Measurements from ENCODE around the gene LRRC36. TPM values are rescaled to one million over a fixed set of nuclear protein-coding genes. Genes with fewer than 3 reads are reported as not detected.

Gene LRRC36
- total and polyA plus RNA-seq, 2 donors (not counting 3 experiments of a cell fraction or from before 2014, with no cell fraction given), result 0.30 to 2.0 TPM

DNA sequence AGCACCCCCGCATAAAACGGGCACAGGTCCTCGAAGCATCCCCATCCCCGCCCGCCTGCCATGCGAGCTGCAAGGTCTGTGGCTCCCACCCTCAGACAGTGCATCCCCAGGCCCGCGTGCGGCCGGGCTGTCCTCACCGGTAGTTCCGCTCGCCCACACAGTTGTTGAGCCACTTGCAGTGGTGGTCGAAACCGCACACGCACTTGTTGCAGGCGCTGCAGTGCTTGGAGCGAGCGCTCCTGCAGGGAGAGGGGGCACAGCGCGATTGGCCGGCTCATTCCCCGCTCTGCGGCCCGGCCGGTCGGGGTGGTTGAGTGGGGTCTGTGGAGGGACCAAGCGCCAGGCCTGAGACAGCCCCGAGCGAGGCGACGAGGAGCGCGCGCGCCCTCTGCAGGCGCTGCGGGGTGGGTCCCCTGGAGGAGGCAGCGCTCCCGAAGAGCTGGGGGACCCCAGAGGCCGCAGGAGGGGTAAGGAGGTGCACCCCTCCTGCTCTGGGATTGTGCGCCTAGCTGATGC, 72.7 kb downstream of the LRRC36 start:
- BruUV-seq (replicated peaks), result no TSS peak
- dilution Hi-C loops (cut with MboI; ENCODE audit: extremely low pct_ligation_motif_present, low sequenced_read_pairs), result no loop called here
- Histone ChIP-seq H3K9ac (replicated peaks; ENCODE audit: extremely low read depth, insufficient read depth, low read length) (no peak overlapping the region), H3K79me2 (ENCODE audit: control insufficient read depth, insufficient read depth, low read length) (no peaks in the 10 kb centered on the region), H3K27me3 (ENCODE audit: control insufficient read depth in 2 of 2, insufficient read depth in 2 of 2, low read length in 2 of 2) (peaks cover 5 to 6% of the 10 kb centered on the region in 2 experiments), H3K36me3 (ENCODE audit: control insufficient read depth in 2 of 2, extremely low read depth in 1 of 2, insufficient read depth in 2 of 2, low read length in 2 of 2) (no peaks in the 10 kb centered on the region), H3K27ac (ENCODE audit: insufficient read depth, low read depth, low read length) (no peak overlapping the region), H3K9me1 (replicated peaks; ENCODE audit: control insufficient read depth, extremely low read depth, insufficient read depth, low read length) (no peaks in the 10 kb centered on the region), H3K4me1 (ENCODE audit: control insufficient read depth, extremely low read depth, insufficient read depth, low read length) (peaks cover 1% of the 10 kb centered on the region), H4K20me1 (replicated peaks; ENCODE audit: control insufficient read depth, extremely low read depth, insufficient read depth, low read length) (no peaks in the 10 kb centered on the region), H3K4me3 (replicated peaks in 1 of 3; ENCODE audit: insufficient read depth in 1 of 3, low read depth in 1 of 3, low read length in 3 of 3) (no peak overlapping the region), H3K4me2 (ENCODE audit: insufficient read depth, low read length) (no peak overlapping the region), H3K9me3 (replicated peaks; ENCODE audit: control insufficient read depth, insufficient read depth, low read length) (no peaks in the 10 kb centered on the region), H2AFZ (ENCODE audit: low read depth, low read length) (peak overlapping the region; percentile 9)
- intact Hi-C loops (cut with micrococcal nuclease), result loop anchor here (1.0 to 10.0 kb wide), 4 partner anchors 27 to 444 kb away; partner anchors contain the start of genes E2F4, ELMO3 and EXOC3L1
- peak; percentile 68 for FAIRE-seq
- POLR2A ChIA-PET, result no interaction called here
- TF ChIP-seq MYC (IDR thresholded peaks at IDR 0.05; ENCODE audit: low read depth, low read length), result no peak
- no peak for TF ChIP-seq POLR2A (IDR thresholded peaks at IDR 0.05; ENCODE audit: low read depth, low read length)
- TF ChIP-seq, protein P1, sequence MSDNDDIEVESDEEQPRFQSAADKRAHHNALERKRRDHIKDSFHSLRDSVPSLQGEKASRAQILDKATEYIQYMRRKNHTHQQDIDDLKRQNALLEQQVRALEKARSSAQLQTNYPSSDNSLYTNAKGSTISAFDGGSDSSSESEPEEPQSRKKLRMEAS (IDR thresholded peaks at IDR 0.05; ENCODE audit: insufficient read depth, insufficient read length), result no peak
- TF ChIP-seq GATA2 (IDR thresholded peaks at IDR 0.05; ENCODE audit: insufficient read depth, insufficient read length, low read depth, low read length), result no peak
- TF ChIP-seq, protein P2, sequence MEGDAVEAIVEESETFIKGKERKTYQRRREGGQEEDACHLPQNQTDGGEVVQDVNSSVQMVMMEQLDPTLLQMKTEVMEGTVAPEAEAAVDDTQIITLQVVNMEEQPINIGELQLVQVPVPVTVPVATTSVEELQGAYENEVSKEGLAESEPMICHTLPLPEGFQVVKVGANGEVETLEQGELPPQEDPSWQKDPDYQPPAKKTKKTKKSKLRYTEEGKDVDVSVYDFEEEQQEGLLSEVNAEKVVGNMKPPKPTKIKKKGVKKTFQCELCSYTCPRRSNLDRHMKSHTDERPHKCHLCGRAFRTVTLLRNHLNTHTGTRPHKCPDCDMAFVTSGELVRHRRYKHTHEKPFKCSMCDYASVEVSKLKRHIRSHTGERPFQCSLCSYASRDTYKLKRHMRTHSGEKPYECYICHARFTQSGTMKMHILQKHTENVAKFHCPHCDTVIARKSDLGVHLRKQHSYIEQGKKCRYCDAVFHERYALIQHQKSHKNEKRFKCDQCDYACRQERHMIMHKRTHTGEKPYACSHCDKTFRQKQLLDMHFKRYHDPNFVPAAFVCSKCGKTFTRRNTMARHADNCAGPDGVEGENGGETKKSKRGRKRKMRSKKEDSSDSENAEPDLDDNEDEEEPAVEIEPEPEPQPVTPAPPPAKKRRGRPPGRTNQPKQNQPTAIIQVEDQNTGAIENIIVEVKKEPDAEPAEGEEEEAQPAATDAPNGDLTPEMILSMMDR (IDR thresholded peaks at IDR 0.05; ENCODE audit: extremely low read depth in 1 of 2, insufficient read depth in 1 of 2, low read depth in 1 of 2, low read length in 2 of 2), result peak; percentile 88 to 96
- peak; percentile 47 for DNase-seq (ENCODE audit: low read depth, low spot score)
- CTCF ChIA-PET, result interaction anchor here (0.5 to 4.1 kb wide), 64 partner anchors 9 to 507 kb away, joined by 3 to 65 read pairs (median 5); partner anchors contain the start of genes EXOC3L1, HSD11B2, KCTD19 and LRRC36
